ENCODE measurements around the gene TRAPPC3L.

DNA sequence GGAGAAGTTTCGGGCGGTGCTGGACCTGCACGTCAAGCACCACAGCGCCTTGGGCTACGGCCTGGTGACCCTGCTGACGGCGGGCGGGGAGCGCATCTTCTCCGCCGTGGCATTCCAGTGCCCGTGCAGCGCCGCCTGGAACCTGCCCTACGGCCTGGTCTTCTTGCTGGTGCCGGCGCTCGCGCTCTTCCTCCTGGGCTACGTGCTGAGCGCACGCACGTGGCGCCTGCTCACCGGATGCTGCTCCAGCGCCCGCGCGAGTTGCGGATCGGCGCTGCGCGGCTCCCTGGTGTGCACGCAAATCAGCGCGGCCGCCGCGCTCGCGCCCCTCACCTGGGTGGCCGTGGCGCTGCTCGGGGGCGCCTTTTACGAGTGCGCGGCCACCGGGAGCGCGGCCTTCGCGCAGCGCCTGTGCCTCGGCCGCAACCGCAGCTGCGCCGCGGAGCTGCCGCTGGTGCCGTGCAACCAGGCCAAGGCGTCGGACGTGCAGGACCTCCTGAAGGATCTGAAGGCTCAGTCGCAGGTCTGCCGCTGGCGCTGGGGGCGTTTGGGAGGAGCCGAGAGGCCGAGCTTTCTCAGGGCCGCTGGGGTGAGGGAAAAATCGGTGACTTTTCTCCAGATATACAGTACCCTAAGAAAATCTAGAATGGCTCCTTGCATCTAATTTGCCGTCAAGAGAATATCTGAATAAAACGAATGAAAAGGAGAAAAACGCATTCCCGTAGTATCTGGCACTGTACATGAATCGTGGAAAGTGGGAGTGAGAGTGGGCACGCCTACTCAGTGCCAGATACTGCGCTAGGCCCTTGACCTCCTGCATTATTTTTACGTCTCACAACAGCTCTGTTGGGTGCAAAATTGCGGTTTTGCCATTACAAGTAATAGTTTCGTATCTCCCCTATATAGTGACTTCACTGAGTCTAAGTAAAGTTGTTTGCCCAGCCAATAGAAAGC lies 83.3 kb downstream of the TRAPPC3L start:
- TF ChIP-seq BHLHE40 (IDR thresholded peaks at IDR 0.05; ENCODE audit: borderline replicate concordance), result no peak
- no peak for TF ChIP-seq L3MBTL2 (conservative IDR thresholded peaks at IDR 0.05)
- no peak for TF ChIP-seq ELF4 (IDR thresholded peaks at IDR 0.05)
- TF ChIP-seq FOXK2 (IDR thresholded peaks at IDR 0.05), result no peak
- no peak for TF ChIP-seq SP1 (IDR thresholded peaks at IDR 0.05)
- no peak for TF ChIP-seq FOXM1 (IDR thresholded peaks at IDR 0.05; ENCODE audit: borderline replicate concordance)

Measured in HEK293T (cell line).